GM12878 (cell line): ENCODE data around the gene PKN2. TPM values are rescaled to one million over a fixed set of nuclear protein-coding genes. Genes with fewer than 3 reads are reported as not detected.

Source experiments
- EED ChIP-seq: sonication (generic); IDR thresholded peaks from 2 replicates; pipeline ENCODE4 v1.6.1; 2016; ENCODE audit warnings: antibody characterized with exemption, low read depth
- ETV6 ChIP-seq, 2 experiments: fragments of 450-650 bp in 1 of 2; IDR thresholded peaks in 1 of 2; conservative IDR thresholded peaks in 1 of 2; 2 replicates each; pipeline ENCODE4 v1.6.1; 2014; ENCODE audit warnings: antibody characterized with exemption in 1 of 2, borderline replicate concordance in 1 of 2, low read depth in 1 of 2, mild to moderate bottlenecking in 1 of 2, moderate library complexity in 1 of 2
- FOS ChIP-seq: IDR thresholded peaks from 3 replicates; pipeline ENCODE4 v1.6.1; 2011; ENCODE audit warnings: borderline replicate concordance; ENCODE audit not compliant: insufficient read length; ENCODE audit errors: extremely low read depth
- GATAD2B ChIP-seq: fragments of 450-650 bp; conservative IDR thresholded peaks from 2 replicates; pipeline ENCODE4 v1.6.1; 2017; ENCODE audit warnings: low read depth, mild to moderate bottlenecking, moderate library complexity
- HDAC6 ChIP-seq: fragments of 200-600 bp; sonication (generic); IDR thresholded peaks from one replicate; pipeline ENCODE4 v1.8.0; 2017; ENCODE audit warnings: antibody characterized with exemption; ENCODE audit not compliant: unreplicated experiment
- MEF2A ChIP-seq: IDR thresholded peaks from 2 replicates; pipeline ENCODE4 v1.6.1; 2011; ENCODE audit warnings: low read depth, mild to moderate bottlenecking, low read length, moderate library complexity; ENCODE audit not compliant: insufficient read depth
- NFYB ChIP-seq: IDR thresholded peaks from 2 replicates; pipeline ENCODE4 v1.6.1; 2011; ENCODE audit warnings: low read depth, mild to moderate bottlenecking, low read length, improper control_type of control experiment, moderate library complexity; ENCODE audit not compliant: insufficient read depth
- NR2C1 ChIP-seq: fragments of 450-650 bp; IDR thresholded peaks from 2 replicates; pipeline ENCODE4 v1.6.1; 2017; ENCODE audit warnings: antibody characterized with exemption, mild to moderate bottlenecking, moderate library complexity
- POLR2AphosphoS2 ChIP-seq: IDR thresholded peaks from 2 replicates; pipeline ENCODE4 v1.6.1; 2011; ENCODE audit warnings: low read depth, mild to moderate bottlenecking, low read length, improper control_type of control experiment, moderate library complexity
- RAD51 ChIP-seq: fragments of 450-650 bp; IDR thresholded peaks from 2 replicates; pipeline ENCODE4 v1.6.1; 2016; ENCODE audit warnings: moderate library complexity, mild to moderate bottlenecking, inconsistent platforms
- SRF ChIP-seq, 2 experiments: IDR thresholded peaks; 2 replicates each; pipeline ENCODE4 v1.6.1; 2011; ENCODE audit warnings: low read depth in 2 of 2, low read length in 2 of 2, mild to moderate bottlenecking in 1 of 2, moderate library complexity in 1 of 2
- ZNF207 ChIP-seq: fragments of 450-650 bp; IDR thresholded peaks from 2 replicates; pipeline ENCODE4 v1.6.1; 2014; ENCODE audit warnings: antibody characterized with exemption, mild to moderate bottlenecking, borderline replicate concordance
- polyA plus RNA-seq, 11 experiments: library from polyadenylated mRNA; depleted of rRNA in 4 of 11; unstranded in 6 of 11; stranded (reverse) in 5 of 11; fragments of >200 nt; fragmentation: Nextera tagmentation in 4 of 11; fragmentation: Illumina TruSeq in 1 of 11; extraction: Ambion mirVana in 4 of 11; extraction: Trizol in 1 of 11; gene quantifications; 1 replicate in 1 of 11; 2 replicates in 10 of 11; pipeline versions ENCODE4 v1.2.1 to v1.2.3, GENCODE V29; 2011 to 2016; ENCODE audit warnings: inconsistent platforms in 2 of 11, missing spikeins in 2 of 11, low read depth in 1 of 11
- total RNA-seq, 4 experiments: library from RNA; depleted of rRNA in 3 of 4; stranded (reverse); fragments of >200 nt in 3 of 4; fragmentation: Illumina TruSeq in 1 of 4; extraction: Trizol in 1 of 4; gene quantifications; 2 replicates each; pipeline versions ENCODE4 v1.2.1 to v1.2.3, GENCODE V29; 2013 to 2021
- TF ChIP-seq, protein P1 (sequence below), 3 experiments: IDR thresholded peaks in 2 of 3; conservative IDR thresholded peaks in 1 of 3; 2 replicates each; pipeline ENCODE4 v1.5.1; 2011; ENCODE audit warnings: low read depth in 3 of 3, low read length in 3 of 3, mild to moderate bottlenecking in 3 of 3, control low read depth in 2 of 3, moderate library complexity in 2 of 3, inconsistent platforms in 1 of 3, mixed read lengths in 1 of 3; ENCODE audit not compliant: control insufficient read depth in 2 of 3, insufficient read depth in 1 of 3; ENCODE audit errors: extremely low read depth in 1 of 3
- TF ChIP-seq, protein P2 (sequence below): fragments of 150-350 bp; IDR thresholded peaks from 2 replicates; pipeline ENCODE4 v1.6.1; 2016; ENCODE audit warnings: low read depth, low read length
- TF ChIP-seq, protein P3 (sequence below): fragments of 450-650 bp; conservative IDR thresholded peaks from 2 replicates; pipeline ENCODE4 v1.6.1; 2017; ENCODE audit warnings: mild to moderate bottlenecking, moderate library complexity
- TF ChIP-seq, protein P4 (sequence below): fragments of 450-650 bp; IDR thresholded peaks from 2 replicates; pipeline ENCODE4 v1.6.1; 2017; ENCODE audit warnings: mild to moderate bottlenecking, moderate library complexity

PKN2 gene
- total and polyA plus RNA-seq, 10 of the 15 experiments (the other 5 are each of a cell fraction or from before 2014, with no cell fraction given), result 2.6 to 18.3 (median 12.9) TPM

- no peak for TF ChIP-seq POLR2AphosphoS2
- TF ChIP-seq NR2C1, result no peak
- TF ChIP-seq, protein P1, sequence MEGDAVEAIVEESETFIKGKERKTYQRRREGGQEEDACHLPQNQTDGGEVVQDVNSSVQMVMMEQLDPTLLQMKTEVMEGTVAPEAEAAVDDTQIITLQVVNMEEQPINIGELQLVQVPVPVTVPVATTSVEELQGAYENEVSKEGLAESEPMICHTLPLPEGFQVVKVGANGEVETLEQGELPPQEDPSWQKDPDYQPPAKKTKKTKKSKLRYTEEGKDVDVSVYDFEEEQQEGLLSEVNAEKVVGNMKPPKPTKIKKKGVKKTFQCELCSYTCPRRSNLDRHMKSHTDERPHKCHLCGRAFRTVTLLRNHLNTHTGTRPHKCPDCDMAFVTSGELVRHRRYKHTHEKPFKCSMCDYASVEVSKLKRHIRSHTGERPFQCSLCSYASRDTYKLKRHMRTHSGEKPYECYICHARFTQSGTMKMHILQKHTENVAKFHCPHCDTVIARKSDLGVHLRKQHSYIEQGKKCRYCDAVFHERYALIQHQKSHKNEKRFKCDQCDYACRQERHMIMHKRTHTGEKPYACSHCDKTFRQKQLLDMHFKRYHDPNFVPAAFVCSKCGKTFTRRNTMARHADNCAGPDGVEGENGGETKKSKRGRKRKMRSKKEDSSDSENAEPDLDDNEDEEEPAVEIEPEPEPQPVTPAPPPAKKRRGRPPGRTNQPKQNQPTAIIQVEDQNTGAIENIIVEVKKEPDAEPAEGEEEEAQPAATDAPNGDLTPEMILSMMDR (IDR thresholded peaks at IDR 0.05 in 2 of 3, conservative IDR thresholded peaks at IDR 0.05 in 1 of 3; ENCODE audit: control insufficient read depth in 2 of 3, extremely low read depth in 1 of 3, insufficient read depth in 1 of 3, low read depth in 3 of 3, low read length in 3 of 3), result peak in 2 of 3 experiments; percentile 2 to 9; a peak in 1 of 6 replicates
- TF ChIP-seq GATAD2B, result peak; percentile 33; the same call in 1 of the 2 replicates
- TF ChIP-seq, protein P2, sequence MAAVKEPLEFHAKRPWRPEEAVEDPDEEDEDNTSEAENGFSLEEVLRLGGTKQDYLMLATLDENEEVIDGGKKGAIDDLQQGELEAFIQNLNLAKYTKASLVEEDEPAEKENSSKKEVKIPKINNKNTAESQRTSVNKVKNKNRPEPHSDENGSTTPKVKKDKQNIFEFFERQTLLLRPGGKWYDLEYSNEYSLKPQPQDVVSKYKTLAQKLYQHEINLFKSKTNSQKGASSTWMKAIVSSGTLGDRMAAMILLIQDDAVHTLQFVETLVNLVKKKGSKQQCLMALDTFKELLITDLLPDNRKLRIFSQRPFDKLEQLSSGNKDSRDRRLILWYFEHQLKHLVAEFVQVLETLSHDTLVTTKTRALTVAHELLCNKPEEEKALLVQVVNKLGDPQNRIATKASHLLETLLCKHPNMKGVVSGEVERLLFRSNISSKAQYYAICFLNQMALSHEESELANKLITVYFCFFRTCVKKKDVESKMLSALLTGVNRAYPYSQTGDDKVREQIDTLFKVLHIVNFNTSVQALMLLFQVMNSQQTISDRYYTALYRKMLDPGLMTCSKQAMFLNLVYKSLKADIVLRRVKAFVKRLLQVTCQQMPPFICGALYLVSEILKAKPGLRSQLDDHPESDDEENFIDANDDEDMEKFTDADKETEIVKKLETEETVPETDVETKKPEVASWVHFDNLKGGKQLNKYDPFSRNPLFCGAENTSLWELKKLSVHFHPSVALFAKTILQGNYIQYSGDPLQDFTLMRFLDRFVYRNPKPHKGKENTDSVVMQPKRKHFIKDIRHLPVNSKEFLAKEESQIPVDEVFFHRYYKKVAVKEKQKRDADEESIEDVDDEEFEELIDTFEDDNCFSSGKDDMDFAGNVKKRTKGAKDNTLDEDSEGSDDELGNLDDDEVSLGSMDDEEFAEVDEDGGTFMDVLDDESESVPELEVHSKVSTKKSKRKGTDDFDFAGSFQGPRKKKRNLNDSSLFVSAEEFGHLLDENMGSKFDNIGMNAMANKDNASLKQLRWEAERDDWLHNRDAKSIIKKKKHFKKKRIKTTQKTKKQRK, result no peak
- TF ChIP-seq, protein P3, sequence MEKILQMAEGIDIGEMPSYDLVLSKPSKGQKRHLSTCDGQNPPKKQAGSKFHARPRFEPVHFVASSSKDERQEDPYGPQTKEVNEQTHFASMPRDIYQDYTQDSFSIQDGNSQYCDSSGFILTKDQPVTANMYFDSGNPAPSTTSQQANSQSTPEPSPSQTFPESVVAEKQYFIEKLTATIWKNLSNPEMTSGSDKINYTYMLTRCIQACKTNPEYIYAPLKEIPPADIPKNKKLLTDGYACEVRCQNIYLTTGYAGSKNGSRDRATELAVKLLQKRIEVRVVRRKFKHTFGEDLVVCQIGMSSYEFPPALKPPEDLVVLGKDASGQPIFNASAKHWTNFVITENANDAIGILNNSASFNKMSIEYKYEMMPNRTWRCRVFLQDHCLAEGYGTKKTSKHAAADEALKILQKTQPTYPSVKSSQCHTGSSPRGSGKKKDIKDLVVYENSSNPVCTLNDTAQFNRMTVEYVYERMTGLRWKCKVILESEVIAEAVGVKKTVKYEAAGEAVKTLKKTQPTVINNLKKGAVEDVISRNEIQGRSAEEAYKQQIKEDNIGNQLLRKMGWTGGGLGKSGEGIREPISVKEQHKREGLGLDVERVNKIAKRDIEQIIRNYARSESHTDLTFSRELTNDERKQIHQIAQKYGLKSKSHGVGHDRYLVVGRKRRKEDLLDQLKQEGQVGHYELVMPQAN, result peak; percentile 39; the same call in 1 of the 2 replicates
- TF ChIP-seq MEF2A, result no peak
- TF ChIP-seq, protein P4, sequence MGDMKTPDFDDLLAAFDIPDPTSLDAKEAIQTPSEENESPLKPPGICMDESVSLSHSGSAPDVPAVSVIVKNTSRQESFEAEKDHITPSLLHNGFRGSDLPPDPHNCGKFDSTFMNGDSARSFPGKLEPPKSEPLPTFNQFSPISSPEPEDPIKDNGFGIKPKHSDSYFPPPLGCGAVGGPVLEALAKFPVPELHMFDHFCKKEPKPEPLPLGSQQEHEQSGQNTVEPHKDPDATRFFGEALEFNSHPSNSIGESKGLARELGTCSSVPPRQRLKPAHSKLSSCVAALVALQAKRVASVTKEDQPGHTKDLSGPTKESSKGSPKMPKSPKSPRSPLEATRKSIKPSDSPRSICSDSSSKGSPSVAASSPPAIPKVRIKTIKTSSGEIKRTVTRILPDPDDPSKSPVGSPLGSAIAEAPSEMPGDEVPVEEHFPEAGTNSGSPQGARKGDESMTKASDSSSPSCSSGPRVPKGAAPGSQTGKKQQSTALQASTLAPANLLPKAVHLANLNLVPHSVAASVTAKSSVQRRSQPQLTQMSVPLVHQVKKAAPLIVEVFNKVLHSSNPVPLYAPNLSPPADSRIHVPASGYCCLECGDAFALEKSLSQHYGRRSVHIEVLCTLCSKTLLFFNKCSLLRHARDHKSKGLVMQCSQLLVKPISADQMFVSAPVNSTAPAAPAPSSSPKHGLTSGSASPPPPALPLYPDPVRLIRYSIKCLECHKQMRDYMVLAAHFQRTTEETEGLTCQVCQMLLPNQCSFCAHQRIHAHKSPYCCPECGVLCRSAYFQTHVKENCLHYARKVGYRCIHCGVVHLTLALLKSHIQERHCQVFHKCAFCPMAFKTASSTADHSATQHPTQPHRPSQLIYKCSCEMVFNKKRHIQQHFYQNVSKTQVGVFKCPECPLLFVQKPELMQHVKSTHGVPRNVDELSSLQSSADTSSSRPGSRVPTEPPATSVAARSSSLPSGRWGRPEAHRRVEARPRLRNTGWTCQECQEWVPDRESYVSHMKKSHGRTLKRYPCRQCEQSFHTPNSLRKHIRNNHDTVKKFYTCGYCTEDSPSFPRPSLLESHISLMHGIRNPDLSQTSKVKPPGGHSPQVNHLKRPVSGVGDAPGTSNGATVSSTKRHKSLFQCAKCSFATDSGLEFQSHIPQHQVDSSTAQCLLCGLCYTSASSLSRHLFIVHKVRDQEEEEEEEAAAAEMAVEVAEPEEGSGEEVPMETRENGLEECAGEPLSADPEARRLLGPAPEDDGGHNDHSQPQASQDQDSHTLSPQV, result no peak
- TF ChIP-seq RAD51, result no peak
- TF ChIP-seq EED, result no peak
- TF ChIP-seq NFYB, result no peak
- TF ChIP-seq ETV6 (conservative IDR thresholded peaks at IDR 0.05 in 1 of 2, IDR thresholded peaks at IDR 0.05 in 1 of 2; ENCODE audit: borderline replicate concordance in 1 of 2, low read depth in 1 of 2), result no peak
- no peak for TF ChIP-seq HDAC6
- no peak for TF ChIP-seq FOS
- TF ChIP-seq SRF (IDR thresholded peaks at IDR 0.05; ENCODE audit: low read depth in 2 of 2, low read length in 2 of 2), result no peak
- TF ChIP-seq ZNF207, result no peak
Measured at GRCh38 chr1:88684482-88685258, 597 bp downstream of the PKN2 start (continued).
